GM13977 (cell line): Measurements from ENCODE around the gene GARNL3.
A peak's percentile ranks its signal among the peaks of the same experiment; 100 is the strongest.

Source experiments
- DNase-seq: peaks from one replicate; pipeline ENCODE4 v3.0.0; 2012; ENCODE audit warnings: low spot score
- CTCF ChIP-seq: IDR thresholded peaks from 2 replicates; pipeline ENCODE4 v1.5.1; 2012; ENCODE audit warnings: mild to moderate bottlenecking, control low read depth; ENCODE audit not compliant: insufficient read depth; ENCODE audit errors: extremely low read depth, missing control alignments
- in situ Hi-C: fragments of 300-500 bp; cut with MboI; formaldehyde crosslinking; loops from one replicate; pipeline ENCODE4 v1.12.0; 2022; ENCODE audit warnings: low sequenced_read_pairs, low pct_unique_long_range_greater_than_20kb, mixed read lengths, inconsistent platforms; ENCODE audit not compliant: unreplicated experiment

Gene GARNL3

GRCh38 chr9:127340721-127341120, 76.1 kb downstream of the GARNL3 start:
- in situ Hi-C loops = no loop called here
- no peak for DNase-seq

GRCh38 chr9:127341152-127341551, 76.6 kb downstream of the GARNL3 start:
- in situ Hi-C loops = no loop called here
- TF ChIP-seq CTCF = no peak
- no peak for DNase-seq

More at GRCh38 chr9:127340721-127341120, 76.1 kb downstream of the GARNL3 start:
- TF ChIP-seq CTCF = no peak

- no peak for TF ChIP-seq CTCF
- in situ Hi-C loops = no loop called here
- DNase-seq = no peak
These were observed 79.9 kb downstream of the GARNL3 start for GRCh38 chr9:127344368-127345000.

- TF ChIP-seq CTCF = no peak
These were observed 81.0 kb downstream of the GARNL3 start for GRCh38 chr9:127345566-127345965.

GRCh38 chr9:127346584-127346983, 82.0 kb downstream of the GARNL3 start:
- no peak for DNase-seq
- in situ Hi-C loops = no loop called here
- no peak for TF ChIP-seq CTCF

More at GRCh38 chr9:127345566-127345965, 81.0 kb downstream of the GARNL3 start:
- no peak for DNase-seq
- in situ Hi-C loops = no loop called here

- in situ Hi-C loops = no loop called here
- TF ChIP-seq CTCF = peak; percentile 49
- DNase-seq = peak; percentile 20
These were observed 83.5 kb downstream of the GARNL3 start for GRCh38 chr9:127347831-127348776.
